Measurements from ENCODE around the gene C10orf105. TPM values are rescaled to one million over a fixed set of nuclear protein-coding genes. Genes with fewer than 3 reads are reported as not detected.

C10orf105 gene
- total RNA-seq, 1 experiment from 2014 or later = not detected

GRCh38 chr10:71755179-71755879, 35.8 kb upstream of the C10orf105 start:
- H3K36me3 ChIP-seq = no peaks in the 10 kb centered on the region
- H3K4me1 ChIP-seq = no peaks in the 10 kb centered on the region; the same call in 1 of the 2 replicates
- H3K27ac ChIP-seq = no peak overlapping the region
- no peaks in the 10 kb centered on the region for H3K9me3 ChIP-seq (replicated peaks)
- H3K4me3 ChIP-seq = no peak overlapping the region
- no peaks in the 10 kb centered on the region for H3K27me3 ChIP-seq
- DNase-seq = no peak

DNA sequence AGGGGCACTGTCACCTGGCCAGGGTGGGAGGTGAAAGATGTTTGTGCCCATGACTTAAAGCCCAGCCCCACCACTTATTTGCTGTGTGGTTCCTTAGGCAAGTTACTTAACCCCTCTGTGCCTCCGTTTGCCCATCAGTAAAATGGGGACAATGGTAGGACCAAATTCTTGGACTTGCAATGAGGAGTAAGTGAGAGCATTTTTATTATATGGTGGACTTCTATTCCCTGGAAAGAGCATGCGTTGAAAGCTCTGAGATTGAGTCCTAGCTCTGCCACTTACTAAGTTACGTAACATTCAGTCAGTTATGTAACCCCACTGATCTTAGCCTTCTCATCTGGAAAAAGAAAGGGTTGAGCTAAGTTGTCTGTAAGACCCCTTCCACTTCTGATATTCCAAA, 35.0 kb upstream of the C10orf105 start:
- no peaks in the 10 kb centered on the region; the same call in 1 of the 2 replicates for H3K4me1 ChIP-seq
- DNase-seq = no peak
- H3K4me3 ChIP-seq = no peak overlapping the region
- no peaks in the 10 kb centered on the region for H3K36me3 ChIP-seq
- no peak overlapping the region for H3K27ac ChIP-seq
- no peaks in the 10 kb centered on the region for H3K9me3 ChIP-seq (replicated peaks)
- no peaks in the 10 kb centered on the region for H3K27me3 ChIP-seq

GRCh38 chr10:71753960-71754505, 34.5 kb upstream of the C10orf105 start:
- DNase-seq = no peak
- H3K4me3 ChIP-seq = no peak overlapping the region
- no peak overlapping the region for H3K27ac ChIP-seq
- no peaks in the 10 kb centered on the region for H3K27me3 ChIP-seq
- H3K36me3 ChIP-seq = no peaks in the 10 kb centered on the region
- no peaks in the 10 kb centered on the region; the same call in 1 of the 2 replicates for H3K4me1 ChIP-seq
- H3K9me3 ChIP-seq (replicated peaks) = no peaks in the 10 kb centered on the region

- no peaks in the 10 kb centered on the region for H3K36me3 ChIP-seq
- H3K4me3 ChIP-seq = no peak overlapping the region
- H3K4me1 ChIP-seq = no peaks in the 10 kb centered on the region; the same call in 1 of the 2 replicates
- no peak for DNase-seq
- no peak overlapping the region for H3K27ac ChIP-seq
- H3K9me3 ChIP-seq (replicated peaks) = no peaks in the 10 kb centered on the region
- no peaks in the 10 kb centered on the region for H3K27me3 ChIP-seq
These were observed 33.7 kb upstream of the C10orf105 start for GRCh38 chr10:71753091-71753959.

DNA sequence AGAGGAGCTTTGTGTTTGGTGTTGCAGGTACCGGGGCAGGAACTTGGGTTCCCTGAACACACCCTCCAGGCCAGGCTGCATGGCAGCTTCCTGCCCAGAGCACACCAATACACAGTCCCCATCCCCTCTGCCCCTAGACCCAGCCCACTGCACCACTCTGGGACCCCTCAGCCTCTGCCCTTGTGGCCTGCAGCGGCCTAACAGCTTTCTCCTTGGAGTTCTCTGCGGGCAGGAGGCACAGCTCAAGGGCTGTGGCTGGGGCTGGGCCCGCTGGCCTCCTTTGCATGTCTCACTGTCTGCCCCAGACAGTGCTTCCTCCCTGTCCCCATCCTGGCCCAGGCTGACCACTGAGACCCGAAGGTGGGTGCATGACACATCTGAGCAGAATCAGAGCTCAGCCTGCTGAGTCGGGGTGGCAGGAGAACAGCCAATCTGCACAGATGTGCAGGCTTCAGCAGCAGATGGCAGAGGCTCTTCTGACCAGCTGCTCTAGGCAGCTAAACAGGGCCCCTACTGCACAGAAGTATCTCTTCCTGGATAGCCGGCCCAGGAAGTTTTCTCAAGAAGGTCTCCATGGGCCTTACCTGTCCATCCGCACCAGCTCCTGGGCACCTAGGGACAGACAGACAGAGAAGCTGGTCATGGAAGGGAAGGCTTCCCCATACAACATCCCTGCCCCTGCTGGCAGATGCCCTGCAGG, 33.0 kb upstream of the C10orf105 start:
- H3K9me3 ChIP-seq (replicated peaks) = no peaks in the 10 kb centered on the region
- no peak for DNase-seq
- H3K27ac ChIP-seq = no peak overlapping the region
- H3K36me3 ChIP-seq = no peaks in the 10 kb centered on the region
- H3K27me3 ChIP-seq = no peaks in the 10 kb centered on the region
- no peak overlapping the region for H3K4me3 ChIP-seq
- H3K4me1 ChIP-seq = no peaks in the 10 kb centered on the region; the same call in 1 of the 2 replicates

DNA sequence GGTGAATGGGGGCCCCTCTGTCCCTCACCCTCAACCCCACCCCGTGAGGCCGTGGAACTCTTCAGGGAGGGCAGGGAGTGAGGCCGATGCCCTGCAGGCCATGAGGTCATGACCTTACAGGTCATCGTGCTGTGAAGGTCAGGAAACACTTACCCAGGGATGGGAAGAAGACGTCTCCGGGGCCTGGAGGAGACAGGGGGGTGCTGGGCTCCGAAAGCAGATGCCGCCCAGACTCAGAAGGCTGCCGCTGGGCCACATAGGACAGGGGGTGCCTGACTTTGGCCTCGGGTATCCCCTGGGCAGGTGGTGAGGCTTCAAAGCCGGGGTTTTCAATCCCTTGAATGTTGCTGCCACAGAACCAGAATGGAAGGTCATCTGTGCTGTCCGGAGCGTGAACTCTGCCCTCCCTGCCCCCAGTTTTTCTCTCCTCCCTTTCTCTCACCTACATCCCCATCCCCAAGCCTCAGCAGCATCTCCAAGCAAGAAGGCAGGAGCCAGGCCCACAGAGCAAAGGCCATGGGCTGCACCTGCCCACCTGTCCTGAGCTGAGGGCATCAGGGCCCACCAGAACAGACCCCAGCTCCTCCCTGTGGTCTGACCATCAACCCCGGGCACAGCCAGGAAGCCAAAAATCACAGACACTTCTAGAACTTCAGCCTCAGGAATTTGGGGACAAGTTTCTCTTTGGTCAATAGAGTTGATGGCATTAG, 32.1 kb upstream of the C10orf105 start:
- Histone ChIP-seq H3K9me3 (replicated peaks) (no peaks in the 10 kb centered on the region), H3K27ac (no peak overlapping the region), H3K4me1 (no peaks in the 10 kb centered on the region; the same call in 1 of the 2 replicates), H3K36me3 (no peaks in the 10 kb centered on the region), H3K27me3 (no peaks in the 10 kb centered on the region), H3K4me3 (no peak overlapping the region)
- no peak for DNase-seq

DNA sequence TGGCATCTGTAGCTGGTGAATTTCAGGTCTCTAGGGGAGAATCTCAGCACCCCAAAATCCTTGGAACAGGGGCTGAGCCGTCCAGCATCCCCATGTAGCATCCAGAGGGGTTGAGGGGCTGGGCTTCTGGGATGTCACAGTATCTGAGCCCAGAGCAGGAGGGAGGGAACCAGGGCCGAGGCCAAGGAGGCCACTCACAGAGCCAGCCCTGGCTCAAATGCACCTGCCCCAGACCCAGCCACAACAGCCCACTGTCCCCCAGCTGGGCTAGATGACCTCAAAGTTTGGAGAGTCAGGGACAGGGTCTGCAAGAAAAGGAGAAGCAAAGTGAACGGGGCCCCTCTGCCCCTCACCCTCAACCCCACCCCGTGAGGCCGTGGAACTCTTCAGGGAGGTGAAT, 31.4 kb upstream of the C10orf105 start:
- Histone ChIP-seq H3K9me3 (replicated peaks) (no peaks in the 10 kb centered on the region), H3K27me3 (no peaks in the 10 kb centered on the region), H3K4me1 (no peaks in the 10 kb centered on the region; the same call in 1 of the 2 replicates), H3K4me3 (no peak overlapping the region), H3K36me3 (no peaks in the 10 kb centered on the region), H3K27ac (no peak overlapping the region)
- no peak for DNase-seq

DNA sequence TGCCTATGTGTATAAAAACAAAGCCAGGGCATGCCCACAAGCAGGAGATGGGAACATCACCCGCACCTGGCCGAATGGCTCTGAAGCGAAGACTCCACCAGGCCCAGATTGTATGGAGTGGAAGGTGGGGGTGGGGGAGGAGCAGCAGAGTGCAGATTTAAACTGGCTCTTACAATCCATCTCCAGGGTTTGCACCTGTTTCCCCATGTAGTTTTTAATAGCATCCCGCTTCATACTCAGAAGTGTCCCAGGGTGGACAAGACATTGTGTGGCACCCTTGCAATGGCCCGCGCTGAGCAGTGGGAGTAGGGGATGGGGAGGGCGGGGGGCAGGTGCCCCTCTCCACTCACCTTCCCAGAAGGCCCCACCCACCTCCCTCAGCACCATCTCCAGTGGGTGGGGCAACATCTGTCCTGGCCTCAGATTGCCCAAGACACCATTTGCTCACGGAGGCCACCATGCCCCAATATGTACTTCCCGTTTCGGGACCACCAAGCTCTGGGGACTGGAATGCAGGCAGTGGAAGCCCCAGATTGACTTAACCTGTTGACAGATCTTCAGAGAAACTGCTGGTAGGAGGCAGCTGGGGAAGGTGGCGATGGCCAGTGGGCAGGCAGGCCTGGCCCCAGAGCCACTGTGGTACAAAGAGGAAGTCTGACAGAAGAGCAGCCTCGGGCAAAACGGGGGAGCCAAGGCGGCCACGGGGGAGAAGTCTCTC, 30.7 kb upstream of the C10orf105 start:
- DNase-seq = no peak
- Histone ChIP-seq H3K27ac (no peak overlapping the region), H3K4me3 (no peak overlapping the region), H3K36me3 (no peaks in the 10 kb centered on the region), H3K27me3 (no peaks in the 10 kb centered on the region), H3K4me1 (no peaks in the 10 kb centered on the region; the same call in 1 of the 2 replicates), H3K9me3 (replicated peaks) (no peaks in the 10 kb centered on the region)

- no peak overlapping the region for H3K4me3 ChIP-seq
- H3K27me3 ChIP-seq = no peaks in the 10 kb centered on the region
- H3K4me1 ChIP-seq = no peaks in the 10 kb centered on the region
- no peaks in the 10 kb centered on the region for H3K36me3 ChIP-seq
- no peaks in the 10 kb centered on the region for H3K9me3 ChIP-seq (replicated peaks)
- DNase-seq = no peak
- no peak overlapping the region for H3K27ac ChIP-seq
These were observed 29.8 kb upstream of the C10orf105 start for GRCh38 chr10:71749396-71749795.

DNA sequence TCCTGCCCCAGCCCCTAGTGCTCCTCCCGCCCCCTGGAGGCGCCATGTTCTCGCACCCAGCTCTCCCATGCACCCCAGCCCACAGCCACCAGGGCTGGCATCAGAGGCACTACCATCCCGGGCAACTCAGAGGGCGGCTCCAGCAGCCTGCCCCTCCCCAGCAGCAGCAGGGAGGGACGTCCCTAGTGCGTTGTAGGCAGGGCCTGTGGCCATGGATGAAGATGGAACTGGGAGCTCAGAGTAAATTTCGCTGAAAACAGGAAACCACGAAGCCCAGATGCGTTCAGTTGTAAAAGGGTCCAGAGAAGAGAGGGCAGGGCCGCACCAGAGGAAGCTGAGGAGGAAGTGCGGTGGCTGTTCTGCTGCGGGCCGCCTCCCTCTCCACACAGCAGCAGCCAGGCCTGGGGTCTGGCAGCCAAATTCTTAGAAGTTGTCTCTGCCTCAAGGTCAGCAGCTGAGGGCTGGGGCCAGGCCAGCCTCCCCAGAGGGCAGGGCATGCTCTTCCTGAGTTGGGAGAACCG, 29.2 kb upstream of the C10orf105 start:
- no peaks in the 10 kb centered on the region for H3K27me3 ChIP-seq
- H3K4me1 ChIP-seq = no peaks in the 10 kb centered on the region
- no peaks in the 10 kb centered on the region for H3K36me3 ChIP-seq
- H3K27ac ChIP-seq = no peak overlapping the region
- no peak overlapping the region for H3K4me3 ChIP-seq
- no peak for DNase-seq
- no peaks in the 10 kb centered on the region for H3K9me3 ChIP-seq (replicated peaks)

DNA sequence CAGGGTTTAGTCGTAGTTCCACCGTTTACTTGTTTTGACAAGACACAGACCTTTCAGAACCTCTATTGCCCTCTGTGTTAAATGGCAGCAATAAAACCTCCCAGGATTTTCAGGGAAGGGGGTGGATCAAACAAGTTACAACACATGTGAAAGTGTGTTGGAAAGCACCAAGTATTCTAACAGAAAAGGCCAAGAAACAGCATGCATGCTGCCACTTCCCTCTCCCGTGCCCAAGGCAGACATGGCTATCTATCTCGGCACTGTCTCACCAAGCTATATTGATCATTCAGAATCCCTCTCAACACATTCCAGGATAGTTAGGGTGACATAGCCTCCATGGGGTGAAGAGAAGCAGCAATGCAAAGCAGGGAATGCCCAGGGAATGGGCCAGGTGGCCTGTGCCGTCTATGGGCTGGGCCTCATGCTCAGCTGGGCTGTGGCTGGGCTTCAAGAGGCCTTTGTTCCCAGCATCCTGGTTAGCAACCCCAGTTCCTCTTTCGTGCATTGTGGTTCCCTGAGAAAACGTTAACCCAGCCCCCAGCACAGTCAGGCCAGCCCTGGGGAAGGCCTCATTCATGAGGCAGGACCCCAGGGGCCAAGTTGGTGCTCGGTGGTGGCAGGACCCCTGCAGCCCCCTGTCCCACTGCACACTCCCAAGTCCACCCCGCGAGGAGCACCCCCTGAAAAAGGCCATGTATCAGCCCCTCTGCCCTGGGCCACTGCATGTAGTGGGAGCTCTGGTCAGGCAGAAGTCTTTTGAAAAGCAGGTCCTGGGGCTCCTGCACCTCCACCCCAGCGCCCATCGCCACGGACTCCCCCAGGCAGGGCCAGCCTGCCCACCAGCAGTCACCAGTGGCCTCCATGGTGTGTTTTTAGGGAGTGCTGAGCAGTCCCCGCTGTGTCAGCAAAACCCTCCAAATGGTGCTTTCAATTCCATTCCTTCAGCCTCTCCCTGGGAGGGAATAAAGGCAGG, 28.3 kb upstream of the C10orf105 start:
- DNase-seq = no peak
- Histone ChIP-seq H3K27ac (no peak overlapping the region), H3K4me1 (no peaks in the 10 kb centered on the region)

DNA sequence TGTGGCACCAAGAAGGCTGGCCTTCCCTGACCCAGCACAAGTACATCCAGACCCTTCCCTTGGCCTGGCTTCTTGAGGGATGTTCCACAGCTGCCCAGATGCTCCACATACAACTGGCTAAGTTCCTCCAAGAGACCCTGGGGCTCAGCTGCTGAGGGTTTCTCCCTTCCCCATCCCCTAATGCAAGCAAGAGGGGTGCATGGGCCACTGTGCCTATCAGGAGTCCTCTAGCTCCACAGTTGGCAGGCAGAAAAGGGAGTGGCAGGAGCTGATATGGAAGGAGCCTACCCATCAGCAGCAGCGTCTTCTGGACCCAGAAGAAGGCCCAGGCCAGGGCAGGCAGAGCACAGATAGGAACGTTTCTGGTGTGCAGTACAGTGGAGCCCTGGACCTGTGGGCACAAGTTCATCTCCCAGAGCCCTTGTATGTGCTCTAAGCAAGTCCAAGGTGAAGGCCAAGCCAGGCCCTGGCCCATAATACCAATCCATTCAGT, 27.5 kb upstream of the C10orf105 start:
- no peaks in the 10 kb centered on the region for H3K36me3 ChIP-seq

More for the DNA sequence above, 28.3 kb upstream of the C10orf105 start:
- Histone ChIP-seq H3K27me3 (no peaks in the 10 kb centered on the region), H3K4me3 (no peak overlapping the region), H3K9me3 (replicated peaks) (no peaks in the 10 kb centered on the region), H3K36me3 (no peaks in the 10 kb centered on the region)

More for the DNA sequence above, 27.5 kb upstream of the C10orf105 start:
- Histone ChIP-seq H3K4me1 (no peaks in the 10 kb centered on the region), H3K9me3 (replicated peaks) (no peaks in the 10 kb centered on the region), H3K4me3 (no peak overlapping the region), H3K27ac (no peak overlapping the region), H3K27me3 (no peaks in the 10 kb centered on the region)
- DNase-seq = no peak

Measured in SJCRH30 (cell line).